NCI-H1092 treated with DMSO at 0.1 percent for 48 hours (cell line): ENCODE results near the gene SPAAR.
"Not testable (repeated sequence)": the region's sequence is repeated elsewhere in the genome, so short reads cannot be mapped to it uniquely, and the experiment has no call there.

Experiments
- DNase-seq: peaks from one replicate; lab custom pipeline; 2025; lab: John Stamatoyannopoulos, UW

Gene SPAAR, protein sequence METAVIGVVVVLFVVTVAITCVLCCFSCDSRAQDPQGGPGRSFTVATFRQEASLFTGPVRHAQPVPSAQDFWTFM

DNA sequence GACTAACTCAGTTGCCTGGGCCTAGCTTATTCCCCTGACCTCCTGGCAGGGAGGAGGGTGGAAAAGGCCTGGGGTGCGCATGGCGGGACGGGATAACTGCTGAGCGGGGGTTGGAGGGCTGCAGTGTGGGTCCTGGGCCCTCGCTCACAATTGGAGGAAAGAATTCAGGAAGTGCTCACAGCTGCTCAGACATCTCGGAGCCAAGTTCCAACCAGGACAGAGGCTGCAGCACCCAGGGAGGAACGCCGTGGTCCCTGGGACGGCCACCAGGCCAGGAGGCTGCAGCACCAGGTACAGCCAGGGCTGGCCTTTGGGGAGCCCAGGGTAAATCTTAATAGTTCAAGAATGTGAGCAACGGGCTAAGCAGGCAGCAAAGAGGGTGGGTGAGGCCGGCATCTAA lies at the start of gene SPAAR:
SPAAR (plus strand) TSS at position 217 of the 400 bp plus-strand sequence. CDS start 974 bp downstream, outside the sequence.
- DNase-seq, result no peak

DNA sequence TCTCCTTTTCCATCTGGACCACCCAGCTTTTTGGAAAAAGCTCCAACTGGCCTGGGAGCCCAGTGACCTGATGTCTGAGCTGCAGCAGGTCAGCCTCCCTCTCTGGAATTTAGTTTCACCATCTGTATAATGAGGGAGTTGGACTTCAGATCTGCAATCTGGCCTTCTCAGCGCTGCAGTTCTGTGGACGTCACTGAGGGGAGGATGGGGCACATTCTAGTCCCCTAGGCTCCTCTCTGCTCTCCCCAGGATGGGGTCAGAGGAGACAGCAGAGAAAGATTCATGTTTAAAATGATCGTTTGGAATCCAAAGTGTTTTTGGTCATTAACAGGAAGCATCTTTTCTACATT lies 49.3 kb upstream of the SPAAR start:
- DNase-seq, result no peak

GRCh38 chr9:35861161-35861897 lies 48.0 kb upstream of the SPAAR start:
- no peak for DNase-seq

- DNase-seq, result no peak
These were observed 47.0 kb upstream of the SPAAR start for GRCh38 chr9:35862328-35862727.

- no peak for DNase-seq
These were observed 45.7 kb upstream of the SPAAR start for GRCh38 chr9:35863583-35863982.

- no peak for DNase-seq
These were observed 44.5 kb upstream of the SPAAR start for GRCh38 chr9:35864695-35865255.

DNA sequence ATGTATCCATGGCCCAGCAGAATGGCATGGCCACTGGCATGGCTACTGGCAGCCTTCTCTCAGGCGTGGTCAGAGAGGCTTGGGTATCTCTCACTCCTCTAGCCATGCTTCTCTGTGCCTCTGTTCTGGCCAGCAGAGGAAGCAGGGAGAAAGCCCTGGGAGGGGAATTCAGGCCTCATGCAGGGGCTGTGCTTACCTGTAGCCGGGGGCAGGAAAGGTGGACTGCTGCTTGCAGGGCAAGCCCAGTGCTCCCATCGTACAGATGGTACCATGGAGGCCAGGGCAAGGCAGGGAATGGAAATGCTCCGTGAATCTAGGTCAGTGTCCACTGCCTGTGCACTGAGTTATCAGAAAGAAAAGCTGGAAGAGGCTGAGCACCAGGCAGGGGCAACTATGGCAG lies 41.8 kb upstream of the SPAAR start:
- DNase-seq, result no peak

DNA sequence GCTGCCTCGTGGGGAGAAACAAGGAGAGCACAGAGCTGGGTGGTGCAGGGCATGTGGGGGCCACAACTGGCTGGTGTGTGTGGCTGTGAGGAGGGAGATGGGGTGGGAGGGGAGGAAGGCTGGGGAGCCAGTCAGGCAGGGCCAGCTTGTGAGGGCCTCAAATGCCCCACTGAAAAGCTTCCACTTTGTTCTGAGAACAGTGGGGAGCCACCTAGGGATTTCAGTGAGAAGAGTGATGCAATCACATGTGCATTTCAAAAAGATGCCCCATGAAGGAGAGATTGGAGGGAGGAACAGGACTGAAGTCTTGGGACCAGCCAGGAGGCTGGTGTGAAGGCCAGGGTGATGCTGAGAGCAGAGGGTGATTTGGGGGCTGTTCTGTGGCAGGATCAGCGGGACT lies 40.4 kb upstream of the SPAAR start:
- DNase-seq, result no peak

- no peak for DNase-seq
These were observed 39.6 kb upstream of the SPAAR start for GRCh38 chr9:35869621-35870216.

DNA sequence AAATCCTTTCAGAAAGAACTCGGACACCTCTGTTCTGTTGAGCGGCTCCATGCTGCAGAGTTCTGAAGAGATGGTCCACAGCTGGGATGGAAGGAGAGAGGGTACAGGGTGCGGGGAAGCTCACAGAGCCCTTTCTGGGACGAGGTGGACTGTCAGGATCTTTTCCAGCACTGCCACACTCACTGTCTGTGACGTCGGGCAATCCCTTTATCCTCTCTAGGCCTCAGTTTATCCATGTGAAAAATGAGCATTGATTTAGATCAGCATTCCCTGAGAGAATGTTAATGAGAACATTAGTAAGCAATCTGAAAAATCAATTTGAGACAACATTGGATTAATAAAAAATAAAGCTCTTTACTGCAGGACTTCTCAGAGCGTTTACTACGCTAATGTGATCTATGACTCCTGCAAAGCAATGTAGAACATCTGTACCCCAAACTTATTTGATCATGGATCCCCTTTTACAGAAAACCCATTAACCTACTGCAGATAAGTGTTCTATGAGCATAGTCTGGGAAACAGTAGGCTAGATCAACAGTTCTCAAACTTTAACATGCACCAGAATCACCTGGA lies 38.9 kb upstream of the SPAAR start, which contains the start of gene OR13J1:
OR13J1 (minus strand) TSS at position 51 of the 573 bp plus-strand sequence; CDS start at position 51, 0 bp downstream.
- DNase-seq, result no peak

DNA sequence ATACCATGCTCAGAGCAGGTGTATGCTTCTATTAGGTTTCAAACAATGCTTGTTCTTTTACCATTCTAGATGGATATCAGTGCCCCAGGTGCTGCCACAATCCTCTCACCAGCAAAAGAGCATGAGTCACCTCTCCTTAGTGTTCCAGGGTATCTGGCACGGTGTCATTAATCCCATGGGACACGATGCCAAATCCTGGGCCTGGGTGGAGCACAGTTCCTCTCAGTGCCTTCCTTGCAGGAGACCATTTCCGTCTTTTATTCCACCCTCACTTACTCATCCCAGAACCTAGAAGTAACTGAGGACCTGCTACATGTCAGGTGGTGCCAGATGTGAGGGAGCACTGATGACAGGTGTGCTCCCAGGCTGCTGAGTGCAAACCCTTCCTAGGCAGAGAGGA lies 37.7 kb upstream of the SPAAR start:
- no peak for DNase-seq

DNA sequence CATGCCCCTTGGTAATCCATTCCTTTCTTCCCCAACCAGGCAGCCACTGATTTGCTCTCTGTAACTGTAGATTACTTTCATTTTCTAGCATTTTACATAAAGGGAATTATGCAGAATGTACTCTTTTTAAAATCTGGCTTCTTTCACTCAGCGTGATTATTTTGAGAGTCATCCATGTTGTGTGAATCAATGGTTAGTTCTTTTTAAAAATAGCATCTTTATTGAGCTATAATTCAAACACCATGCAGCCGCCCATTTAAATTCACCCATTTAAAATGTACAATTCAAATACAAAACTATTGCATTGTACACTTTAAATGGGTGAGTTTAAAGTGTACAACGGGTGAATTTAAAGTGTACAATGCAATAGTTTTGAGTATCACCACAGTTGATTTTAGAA lies 36.8 kb upstream of the SPAAR start:
- no peak for DNase-seq

GRCh38 chr9:35882263-35882848 lies 26.9 kb upstream of the SPAAR start:
- DNase-seq, result peak; percentile 83

GRCh38 chr9:35882996-35883395 lies 26.3 kb upstream of the SPAAR start:
- no peak for DNase-seq

GRCh38 chr9:35884908-35885307 lies 24.4 kb upstream of the SPAAR start:
- not testable (repeated sequence) for DNase-seq

- no peak for DNase-seq
These were observed 17.6 kb upstream of the SPAAR start for GRCh38 chr9:35891646-35892045.

- no peak for DNase-seq
These were observed 17.2 kb upstream of the SPAAR start for GRCh38 chr9:35892051-35892450.

DNA sequence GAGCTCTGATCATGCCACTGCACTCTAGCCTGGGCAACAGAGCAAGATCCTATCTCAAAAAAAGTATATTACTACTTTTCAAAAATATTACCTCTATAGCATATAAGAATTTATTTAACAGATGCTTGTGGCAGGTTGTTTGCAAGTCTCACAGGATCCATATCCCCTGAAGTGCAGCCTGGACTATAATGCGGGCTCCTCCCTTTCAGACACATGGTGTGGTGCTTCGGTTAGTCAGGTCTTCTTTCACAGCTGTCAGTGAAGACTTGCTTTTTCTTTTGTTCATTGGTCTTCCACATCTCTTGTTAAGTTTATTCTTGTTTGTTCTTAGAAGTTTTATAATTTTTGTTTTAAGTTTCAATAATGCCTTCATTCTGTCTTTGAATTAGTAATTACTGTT lies 12.7 kb upstream of the SPAAR start:
- no peak for DNase-seq

DNA sequence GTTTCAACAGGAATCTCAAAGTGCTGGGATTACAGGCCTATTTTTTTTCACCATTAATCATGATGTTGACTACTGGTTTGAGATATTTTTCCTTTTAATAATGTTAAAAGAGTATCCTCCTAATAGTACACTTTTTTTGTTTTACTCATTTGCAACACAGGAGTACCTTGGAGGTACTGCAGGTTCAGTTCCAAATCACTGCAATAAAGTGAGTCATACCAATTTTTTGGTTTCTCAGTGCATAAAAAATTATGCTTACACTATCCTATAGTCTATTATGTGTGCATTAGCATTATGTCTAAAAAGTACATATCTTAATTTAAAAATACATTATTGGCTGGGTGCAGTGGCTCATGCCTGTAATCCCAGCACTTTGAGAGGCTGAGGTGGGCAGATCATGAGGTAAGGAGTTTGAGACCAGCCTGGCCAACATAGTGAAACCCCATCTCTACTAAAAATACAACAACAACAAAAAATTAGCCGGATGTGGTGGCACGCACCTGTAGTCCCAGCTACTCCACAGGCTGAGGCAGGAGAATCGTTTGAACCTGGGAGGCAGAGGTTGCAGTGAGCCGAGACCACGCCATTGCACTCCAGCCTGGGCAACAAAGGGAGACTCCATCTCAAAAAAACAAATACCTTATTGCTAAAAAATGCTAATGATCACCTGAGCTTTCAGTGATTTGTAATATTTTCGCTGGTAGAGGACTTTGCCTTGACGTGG lies 11.8 kb upstream of the SPAAR start:
- not testable (repeated sequence) for DNase-seq

GRCh38 chr9:35898337-35898736 lies 11.0 kb upstream of the SPAAR start:
- DNase-seq, result no peak

DNA sequence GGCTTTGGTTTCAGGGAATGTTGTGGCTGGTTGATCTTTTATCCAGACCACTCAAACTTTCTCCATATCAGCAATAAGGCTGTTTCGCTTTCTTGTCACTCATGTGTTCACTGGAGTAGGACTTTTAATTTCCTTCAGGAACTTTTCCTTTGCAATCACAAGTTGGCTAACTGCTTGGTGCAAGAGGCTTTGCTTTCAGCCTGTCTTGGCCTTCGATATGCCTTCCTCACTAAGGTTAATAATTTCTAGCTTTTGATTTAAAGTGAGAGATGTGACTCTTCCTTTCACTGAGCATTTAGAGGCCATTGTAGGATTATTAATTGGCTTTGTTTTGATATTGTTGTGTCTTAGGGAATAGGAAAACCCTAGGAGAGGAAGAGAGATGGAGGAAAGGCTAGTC lies 10.3 kb upstream of the SPAAR start:
- no peak for DNase-seq

DNA sequence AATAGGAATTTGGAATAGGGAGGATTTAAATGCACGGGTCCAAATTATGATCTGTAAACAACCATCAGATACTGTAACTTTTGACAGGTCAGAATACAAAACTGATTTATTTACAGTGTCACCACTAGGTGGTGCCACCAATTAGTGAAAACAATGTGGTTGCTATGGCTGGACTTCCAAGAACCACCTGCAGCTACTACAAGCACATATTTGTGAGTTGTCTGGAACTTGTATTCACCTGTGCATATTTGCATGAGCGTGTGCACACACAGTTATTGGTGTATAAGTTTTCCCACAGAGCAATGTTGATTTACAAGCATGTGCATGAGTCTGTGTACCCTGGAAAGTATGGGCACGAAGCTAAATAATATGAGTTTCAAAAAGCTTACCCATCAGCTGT lies 6.2 kb upstream of the SPAAR start:
- DNase-seq, result peak; percentile 65
